Vagina (tissue), 2 donors: ENCODE data around the gene TSC1. TPM values are rescaled to one million over a fixed set of nuclear protein-coding genes. Genes with fewer than 3 reads are reported as not detected.

Experiments used
- DNase-seq, 2 donors: peaks; one replicate each; pipeline ENCODE4 v3.0.0-alpha.2; 2017; ENCODE audit errors: extremely low spot score in 2 of 2
- H3K27ac ChIP-seq: fragments of 200-600 bp; sonication (generic); one replicate; pipeline ENCODE4 v1.5.1; 2019
- H3K27me3 ChIP-seq: fragments of 200-600 bp; sonication (generic); one replicate; pipeline ENCODE4 v1.5.1; 2019
- H3K36me3 ChIP-seq, 2 donors: fragments of 200-600 bp; sonication (generic); one replicate each; pipeline ENCODE4 v1.5.1; 2017 to 2019
- H3K4me1 ChIP-seq: fragments of 200-600 bp; sonication (generic); one replicate; pipeline ENCODE4 v1.5.1; 2019
- H3K4me3 ChIP-seq, 2 donors: fragments of 200-600 bp; sonication (generic); 1 replicate in 1 of 2; 2 replicates in 1 of 2; pipeline ENCODE4 v1.5.1; 2016 to 2019
- H3K9me3 ChIP-seq: fragments of 200-600 bp; sonication (generic); one replicate; pipeline ENCODE4 v1.5.1; 2019
- POLR2A ChIP-seq, 2 donors: fragments of 450-650 bp; IDR thresholded peaks; one replicate each; pipeline ENCODE4 v1.6.1; 2017; ENCODE audit warnings: antibody characterized with exemption in 2 of 2, mild to moderate bottlenecking in 2 of 2, moderate library complexity in 2 of 2
- POLR2AphosphoS5 ChIP-seq, 2 donors: sonication (generic); formaldehyde crosslinking; IDR thresholded peaks; one replicate each; pipeline ENCODE4 v1.9.0; 2017; ENCODE audit warnings: antibody characterized with exemption in 2 of 2, mild to moderate bottlenecking in 2 of 2, low read depth in 1 of 2; ENCODE audit not compliant: insufficient read depth in 1 of 2
- intact Hi-C: fragments of 100-400 bp; cut with DNase I; formaldehyde crosslinking; loops from one replicate; pipeline ENCODE4 v1.15.1; 2023
- total RNA-seq: library from RNA; depleted of rRNA; stranded (reverse); fragments of >200 nt; gene quantifications from one replicate; pipeline ENCODE4 v1.2.3, GENCODE V29; 2016
- TF ChIP-seq, protein P1 (sequence below), 3 experiments: fragments of 450-650 bp in 2 of 3; fragments of 200-600 bp in 1 of 3; sonication (generic) in 1 of 3; IDR thresholded peaks; one replicate each; pipeline ENCODE4 v1.5.1; 2017 to 2019; ENCODE audit warnings: antibody characterized with exemption in 3 of 3, mild to moderate bottlenecking in 2 of 3, moderate library complexity in 2 of 3

Gene TSC1
- total RNA-seq, 1 donor from 2014 or later: 56.2 TPM

DNA sequence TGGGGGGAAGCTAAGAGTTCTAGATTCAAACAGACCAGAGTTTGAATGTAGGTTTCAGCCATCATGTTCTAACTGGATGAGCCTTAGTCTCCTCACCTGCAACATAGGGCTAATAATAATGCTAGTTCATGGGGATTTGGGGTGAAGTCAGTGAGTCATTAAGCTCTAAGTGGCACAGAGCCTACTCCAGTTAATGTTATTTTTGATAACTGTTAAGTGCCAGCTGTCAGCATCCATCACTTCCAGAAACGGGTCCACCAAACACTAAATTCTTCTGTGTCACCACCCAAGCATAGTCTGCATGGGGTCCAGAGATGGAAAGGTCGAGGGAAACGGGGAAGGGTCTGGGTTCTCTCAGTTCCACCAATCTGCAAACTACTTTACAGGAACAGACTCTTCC, 1.8 kb upstream of the TSC1 start:
- Histone ChIP-seq H3K9me3 (no peaks in the 10 kb centered on the region), H3K27ac (no peak overlapping the region), H3K4me1 (peaks cover 32% of the 10 kb centered on the region), H3K4me3 (no peak overlapping the region), H3K27me3 (no peaks in the 10 kb centered on the region), H3K36me3 (no peaks in the 10 kb centered on the region)
- no peak for DNase-seq
- intact Hi-C loops: no loop called here
- TF ChIP-seq, protein P1, sequence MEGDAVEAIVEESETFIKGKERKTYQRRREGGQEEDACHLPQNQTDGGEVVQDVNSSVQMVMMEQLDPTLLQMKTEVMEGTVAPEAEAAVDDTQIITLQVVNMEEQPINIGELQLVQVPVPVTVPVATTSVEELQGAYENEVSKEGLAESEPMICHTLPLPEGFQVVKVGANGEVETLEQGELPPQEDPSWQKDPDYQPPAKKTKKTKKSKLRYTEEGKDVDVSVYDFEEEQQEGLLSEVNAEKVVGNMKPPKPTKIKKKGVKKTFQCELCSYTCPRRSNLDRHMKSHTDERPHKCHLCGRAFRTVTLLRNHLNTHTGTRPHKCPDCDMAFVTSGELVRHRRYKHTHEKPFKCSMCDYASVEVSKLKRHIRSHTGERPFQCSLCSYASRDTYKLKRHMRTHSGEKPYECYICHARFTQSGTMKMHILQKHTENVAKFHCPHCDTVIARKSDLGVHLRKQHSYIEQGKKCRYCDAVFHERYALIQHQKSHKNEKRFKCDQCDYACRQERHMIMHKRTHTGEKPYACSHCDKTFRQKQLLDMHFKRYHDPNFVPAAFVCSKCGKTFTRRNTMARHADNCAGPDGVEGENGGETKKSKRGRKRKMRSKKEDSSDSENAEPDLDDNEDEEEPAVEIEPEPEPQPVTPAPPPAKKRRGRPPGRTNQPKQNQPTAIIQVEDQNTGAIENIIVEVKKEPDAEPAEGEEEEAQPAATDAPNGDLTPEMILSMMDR (IDR thresholded peaks at IDR 0.05): no peak
- TF ChIP-seq POLR2A (IDR thresholded peaks at IDR 0.05) (no peak), POLR2AphosphoS5 (IDR thresholded peaks at IDR 0.05; ENCODE audit: insufficient read depth in 1 of 2, low read depth in 1 of 2) (no peak)

DNA sequence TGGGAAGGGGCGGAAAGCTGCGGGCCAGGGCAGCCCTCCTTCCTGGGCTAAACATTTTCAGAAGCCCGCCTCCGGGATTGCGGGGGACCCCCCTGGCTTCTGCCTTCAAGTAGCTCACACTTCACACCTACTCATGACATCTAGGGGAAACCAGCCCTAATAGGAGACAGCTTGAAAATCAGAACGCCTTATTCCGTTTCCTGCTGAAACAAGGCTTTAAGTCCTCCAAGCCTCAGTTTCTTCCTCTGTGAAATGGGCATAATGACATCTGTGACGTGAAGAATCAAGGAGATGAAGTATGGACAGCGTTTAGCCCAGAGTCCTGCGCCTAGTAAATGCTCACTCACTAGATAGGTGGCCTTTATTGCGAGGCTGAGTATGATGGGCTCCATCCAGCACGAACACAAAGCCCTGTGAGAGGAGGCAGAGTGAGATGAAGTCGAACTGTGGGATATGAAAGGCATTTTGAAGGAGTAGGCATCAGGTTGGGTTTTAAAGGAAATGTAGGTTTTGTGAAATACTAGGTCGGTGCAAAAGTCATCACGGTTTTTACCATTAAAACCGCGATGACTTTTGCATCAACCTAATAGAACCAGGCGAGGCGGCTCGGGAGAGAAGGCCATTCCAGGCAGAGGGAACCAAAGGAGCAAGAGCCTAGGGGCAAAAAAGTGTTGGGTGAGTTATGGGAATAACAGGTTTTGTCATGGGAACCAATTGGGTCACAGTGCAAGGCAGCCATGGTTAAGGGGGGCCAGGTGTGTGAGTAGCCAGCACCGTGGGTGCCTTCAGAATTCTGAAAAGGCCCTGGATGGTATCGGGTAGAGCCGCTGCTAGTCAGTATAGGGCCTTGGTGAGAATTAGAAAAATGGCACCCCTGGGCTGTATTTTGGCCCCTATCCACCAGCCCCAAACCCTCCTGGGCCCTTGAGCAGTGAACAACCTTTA, 1.0 kb upstream of the TSC1 start:
- TF ChIP-seq POLR2A (IDR thresholded peaks at IDR 0.05) (no peak), POLR2AphosphoS5 (IDR thresholded peaks at IDR 0.05; ENCODE audit: insufficient read depth in 1 of 2, low read depth in 1 of 2) (no peak)
- TF ChIP-seq, protein P1 (IDR thresholded peaks at IDR 0.05): no peak
- Histone ChIP-seq H3K27ac (peak overlapping the region; percentile 97), H3K27me3 (no peaks in the 10 kb centered on the region), H3K4me1 (peaks cover 32% of the 10 kb centered on the region), H3K4me3 (peak overlapping the region; percentile 81 to 100), H3K36me3 (no peaks in the 10 kb centered on the region), H3K9me3 (no peaks in the 10 kb centered on the region)
- intact Hi-C loops: no loop called here
- DNase-seq: peak in 1 of 2 donors; percentile 90

GRCh38 chr9:132943651-132944293, 644 bp downstream of the TSC1 start:
- DNase-seq: no peak
- H3K27me3 ChIP-seq: no peaks in the 10 kb centered on the region
- peaks cover 32% of the 10 kb centered on the region for H3K4me1 ChIP-seq
- intact Hi-C loops: no loop called here
- H3K36me3 ChIP-seq: no peaks in the 10 kb centered on the region
- no peaks in the 10 kb centered on the region for H3K9me3 ChIP-seq
- TF ChIP-seq, protein P1 (IDR thresholded peaks at IDR 0.05): no peak
- TF ChIP-seq POLR2A (IDR thresholded peaks at IDR 0.05) (no peak), POLR2AphosphoS5 (IDR thresholded peaks at IDR 0.05; ENCODE audit: insufficient read depth in 1 of 2, low read depth in 1 of 2) (no peak)
- H3K27ac ChIP-seq: peak overlapping the region; percentile 97
- peak overlapping the region; percentile 81 to 100 for H3K4me3 ChIP-seq

DNA sequence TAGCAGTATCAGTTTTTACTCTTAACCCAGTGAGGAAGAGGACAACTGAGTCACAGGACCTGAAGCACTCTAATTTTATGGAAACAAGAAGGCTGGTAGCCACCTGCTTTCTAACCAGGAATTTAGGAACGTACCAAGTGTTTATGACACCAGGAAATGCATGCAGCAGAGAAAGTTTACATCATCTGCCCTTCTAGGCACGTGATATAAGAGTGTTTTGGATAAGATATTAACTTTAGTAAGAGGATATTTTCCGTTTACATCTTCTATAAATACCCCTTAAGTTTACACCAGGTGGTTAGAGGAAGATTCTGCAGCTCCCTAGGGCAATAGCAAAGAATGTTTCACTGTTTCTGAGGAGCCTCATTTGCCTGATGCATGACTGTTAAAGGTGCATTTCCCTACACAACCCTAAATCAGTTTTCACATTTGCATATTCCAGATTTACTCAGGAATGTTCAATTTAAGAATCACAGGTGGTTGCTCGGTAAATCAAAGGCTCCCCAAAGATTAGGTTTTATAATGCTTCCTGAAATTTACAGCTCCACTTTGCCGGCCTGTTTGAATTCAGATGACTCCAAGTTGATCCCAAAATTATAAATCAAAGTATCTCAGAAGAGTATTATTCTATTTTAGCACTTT, 1.8 kb downstream of the TSC1 start:
- intact Hi-C loops: no loop called here
- H3K4me3 ChIP-seq: no peak overlapping the region

More for the DNA sequence above, 1.8 kb downstream of the TSC1 start:
- Histone ChIP-seq H3K4me1 (peaks cover 32% of the 10 kb centered on the region), H3K36me3 (no peaks in the 10 kb centered on the region), H3K27ac (no peak overlapping the region), H3K27me3 (no peaks in the 10 kb centered on the region), H3K9me3 (no peaks in the 10 kb centered on the region)
- no peak for TF ChIP-seq POLR2AphosphoS5 (IDR thresholded peaks at IDR 0.05; ENCODE audit: insufficient read depth in 1 of 2, low read depth in 1 of 2)
- TF ChIP-seq, protein P1 (IDR thresholded peaks at IDR 0.05): no peak
- no peak for TF ChIP-seq POLR2A (IDR thresholded peaks at IDR 0.05)
- DNase-seq: no peak
